Measurements from ENCODE around the gene SENP6. TPM values are rescaled to one million over a fixed set of nuclear protein-coding genes. Genes with fewer than 3 reads are reported as not detected.

Gene SENP6
- total RNA-seq, 1 experiment from 2014 or later, result 94.9 TPM

- Mint-ChIP-seq H3K4me1 (ENCODE audit: low read depth, unreplicated experiment) (no peaks in the 10 kb centered on the region), H3K36me3 (ENCODE audit: insufficient read depth, unreplicated experiment) (no peaks in the 10 kb centered on the region), H3K27me3 (ENCODE audit: insufficient read depth, unreplicated experiment) (no peaks in the 10 kb centered on the region), H3K9me3 (ENCODE audit: unreplicated experiment) (no peaks in the 10 kb centered on the region), H3K27ac (ENCODE audit: unreplicated experiment) (no peak overlapping the region), H3K4me3 (ENCODE audit: unreplicated experiment) (no peak overlapping the region)
- CTCF ChIA-PET, result no interaction called here
- Histone ChIP-seq H3K27me3 (replicated peaks; ENCODE audit: control insufficient read depth, insufficient read depth, low read length) (no peaks in the 10 kb centered on the region), H3K9me3 (no peaks in the 10 kb centered on the region), H3K4me1 (no peaks in the 10 kb centered on the region), H3K36me3 (ENCODE audit: control insufficient read depth, insufficient read depth, low read length) (no peaks in the 10 kb centered on the region), H3K4me3 (ENCODE audit: low read depth, low read length) (no peak overlapping the region)
- POLR2A ChIA-PET, result no interaction called here
- intact Hi-C loops (cut with micrococcal nuclease; ENCODE audit: unreplicated experiment), result no loop called here
- no TSS peak for BruUV-seq (replicated peaks)
- no peak for DNase-seq
- no peak for TF ChIP-seq CTCF (IDR thresholded peaks at IDR 0.05; ENCODE audit: insufficient read depth in 1 of 2, low read depth in 1 of 2, low read length in 1 of 2, severe bottlenecking in 1 of 2, unreplicated experiment in 1 of 2)
Measured at GRCh38 chr6:75618437-75618836, 16.8 kb downstream of the SENP6 start.

GRCh38 chr6:75619230-75619899 lies 17.7 kb downstream of the SENP6 start:
- no peaks in the 10 kb centered on the region for H3K27me3 Mint-ChIP-seq (ENCODE audit: insufficient read depth, unreplicated experiment)
- no peak overlapping the region for H3K27ac Mint-ChIP-seq (ENCODE audit: unreplicated experiment)
- H3K4me1 ChIP-seq, result no peaks in the 10 kb centered on the region
- H3K4me3 ChIP-seq (ENCODE audit: low read depth, low read length), result no peak overlapping the region
- ChIA-PET CTCF (no interaction called here), POLR2A (no interaction called here)
- H3K27me3 ChIP-seq (replicated peaks; ENCODE audit: control insufficient read depth, insufficient read depth, low read length), result no peaks in the 10 kb centered on the region
- BruUV-seq (replicated peaks), result no TSS peak
- no peak for TF ChIP-seq CTCF (IDR thresholded peaks at IDR 0.05; ENCODE audit: insufficient read depth in 1 of 2, low read depth in 1 of 2, low read length in 1 of 2, severe bottlenecking in 1 of 2, unreplicated experiment in 1 of 2)
- H3K4me3 Mint-ChIP-seq (ENCODE audit: unreplicated experiment), result no peak overlapping the region
- no peaks in the 10 kb centered on the region for H3K36me3 Mint-ChIP-seq (ENCODE audit: insufficient read depth, unreplicated experiment)
- no peak for DNase-seq
- H3K4me1 Mint-ChIP-seq (ENCODE audit: low read depth, unreplicated experiment), result no peaks in the 10 kb centered on the region
- intact Hi-C loops (cut with micrococcal nuclease; ENCODE audit: unreplicated experiment), result no loop called here
- no peaks in the 10 kb centered on the region for H3K9me3 ChIP-seq
- no peaks in the 10 kb centered on the region for H3K9me3 Mint-ChIP-seq (ENCODE audit: unreplicated experiment)
- H3K36me3 ChIP-seq (ENCODE audit: control insufficient read depth, insufficient read depth, low read length), result no peaks in the 10 kb centered on the region

GRCh38 chr6:75620381-75621304 lies 19.0 kb downstream of the SENP6 start:
- no peaks in the 10 kb centered on the region for H3K27me3 ChIP-seq (replicated peaks; ENCODE audit: control insufficient read depth, insufficient read depth, low read length)
- no peaks in the 10 kb centered on the region for H3K9me3 ChIP-seq
- Mint-ChIP-seq H3K4me1 (ENCODE audit: low read depth, unreplicated experiment) (no peaks in the 10 kb centered on the region), H3K9me3 (ENCODE audit: unreplicated experiment) (no peaks in the 10 kb centered on the region), H3K27me3 (ENCODE audit: insufficient read depth, unreplicated experiment) (no peaks in the 10 kb centered on the region), H3K36me3 (ENCODE audit: insufficient read depth, unreplicated experiment) (peaks cover 10% of the 10 kb centered on the region), H3K4me3 (ENCODE audit: unreplicated experiment) (no peak overlapping the region), H3K27ac (ENCODE audit: unreplicated experiment) (no peak overlapping the region)
- TF ChIP-seq CTCF (IDR thresholded peaks at IDR 0.05; ENCODE audit: insufficient read depth in 1 of 2, low read depth in 1 of 2, low read length in 1 of 2, severe bottlenecking in 1 of 2, unreplicated experiment in 1 of 2), result no peak
- intact Hi-C loops (cut with micrococcal nuclease; ENCODE audit: unreplicated experiment), result no loop called here
- no peaks in the 10 kb centered on the region for H3K4me1 ChIP-seq
- H3K36me3 ChIP-seq (ENCODE audit: control insufficient read depth, insufficient read depth, low read length), result no peaks in the 10 kb centered on the region
- ChIA-PET CTCF (no interaction called here), POLR2A (no interaction called here)
- DNase-seq, result no peak
- BruUV-seq (replicated peaks), result no TSS peak
- no peak overlapping the region for H3K4me3 ChIP-seq (ENCODE audit: low read depth, low read length)

Measured in Caco-2 (cell line).